ENCODE data around the gene CHRNA10.

- TF ChIP-seq RAD21 (IDR thresholded peaks at IDR 0.05; ENCODE audit: low read depth) (no peak), ZNF274 (IDR thresholded peaks at IDR 0.05; ENCODE audit: low read depth, low read length) (no peak), POLR2AphosphoS5 (IDR thresholded peaks at IDR 0.05; ENCODE audit: low read depth, low read length) (no peak), POLR2A (IDR thresholded peaks at IDR 0.05; ENCODE audit: borderline replicate concordance, extremely low read depth, insufficient read depth, insufficient read length) (no peak), ELF1 (IDR thresholded peaks at IDR 0.05; ENCODE audit: borderline replicate concordance, low read depth) (no peak)
Observed at GRCh38 chr11:3655547-3655946, 15.6 kb downstream of the CHRNA10 start.

Measured in HCT116 (cell line).